Muscle of leg (tissue), 16 donors: ENCODE data around the gene B3GNT3. TPM values are rescaled to one million over a fixed set of nuclear protein-coding genes. Genes with fewer than 3 reads are reported as not detected.
A peak's percentile ranks its signal among the peaks of the same experiment; 100 is the strongest.

ENCODE experiments used
- DNase-seq: peaks from one replicate; pipeline ENCODE4 v3.0.0; 2013
- H3K27ac ChIP-seq: one replicate; pipeline ENCODE4 v1.5.1; 2013; ENCODE audit warnings: mild to moderate bottlenecking, low read length, control low read depth
- H3K27me3 ChIP-seq: one replicate; pipeline ENCODE4 v1.6.1; 2013; ENCODE audit warnings: low read length; ENCODE audit not compliant: control insufficient read depth, insufficient read depth
- H3K36me3 ChIP-seq: one replicate; pipeline ENCODE4 v1.6.1; 2013; ENCODE audit warnings: low read length; ENCODE audit not compliant: control insufficient read depth, insufficient read depth
- H3K4me1 ChIP-seq: one replicate; pipeline ENCODE4 v1.6.1; 2013; ENCODE audit warnings: low read length; ENCODE audit not compliant: control insufficient read depth, insufficient read depth
- H3K4me3 ChIP-seq: one replicate; pipeline ENCODE4 v1.5.1; 2013; ENCODE audit warnings: low read length, control low read depth
- H3K9me3 ChIP-seq: replicated peaks from 2 replicates; pipeline ENCODE4 v1.6.1; 2013; ENCODE audit warnings: low read depth, low read length; ENCODE audit not compliant: control insufficient read depth
- WGBS: methylation state at CpG from one replicate; pipeline ENCODE4 v1.1.5; 2013; ENCODE audit warnings: missing lambda C conversion rate; ENCODE audit not compliant: insufficient coverage; 5-methylcytosine and 5-hydroxymethylcytosine counted together
- long read RNA-seq, 11 donors: transcript quantifications; one replicate each; lab custom pipeline, GENCODE V29; 2026
- polyA plus RNA-seq, 8 donors: library from polyadenylated mRNA; unstranded; fragments of 120-200 nt; gene quantifications; one replicate each; pipeline versions ENCODE4 v1.2.1 to v1.2.3, GENCODE V29; 2013; ENCODE audit warnings: inconsistent platforms in 1 of 8, low replicate concordance in 1 of 8; ENCODE audit not compliant: insufficient read length in 8 of 8, insufficient read depth in 1 of 8
- total RNA-seq: library from RNA; stranded (reverse); fragments of 120-200 nt; gene quantifications from one replicate; pipeline ENCODE4 v1.2.4, GENCODE V29; 2013

B3GNT3 gene
- total RNA-seq (0.04 TPM), polyA plus RNA-seq (1 to 10 TPM in 1 of 8 donors, under 1 TPM in 4, not detected in 3; 0.11 to 3.5 (median 0.64) TPM)
- long read RNA-seq, donor 1, result 0 reads
- long read RNA-seq, donor 2, result 0 reads
- long read RNA-seq, donor 3, result 0 reads
- long read RNA-seq, donor 4, result 0 reads
- long read RNA-seq, donor 5, result 0 reads
- long read RNA-seq, donor 6, result 0 reads
- long read RNA-seq, donor 7, result 0 reads
- long read RNA-seq, donor 8, result 0 reads
- long read RNA-seq, donor 9, result 0 reads
- long read RNA-seq, donor 10, result 0 reads
- long read RNA-seq, donor 11, result 0 reads

GRCh38 chr19:17794731-17795494, at the start of gene B3GNT3:
TSS of gene B3GNT3 (plus strand) at chr19:17795138. CDS start at chr19:17807808, 12,670 bp downstream.
- Histone ChIP-seq H3K9me3 (no peaks in the 10 kb centered on the region), H3K27ac (no peak within 1 kb of the TSS), H3K4me3 (no peak within 1 kb of the TSS), H3K4me1 (no peaks in the 10 kb centered on the region), H3K36me3 (no peaks in the 10 kb centered on the region), H3K27me3 (peaks cover 42% of the 10 kb centered on the region)
- 7% methylated on average over 43 of the region's 50 CpGs for WGBS
- no peak for DNase-seq

- H3K27ac ChIP-seq, result no peak overlapping the region
- WGBS, result 5% methylated on average over 44 of the region's 75 CpGs
- H3K9me3 ChIP-seq, result no peaks in the 10 kb centered on the region
- peak; percentile 94 for DNase-seq
- no peaks in the 10 kb centered on the region for H3K27me3 ChIP-seq
- peaks cover 3% of the 10 kb centered on the region for H3K4me1 ChIP-seq
- H3K4me3 ChIP-seq, result peak overlapping the region; percentile 19
- H3K36me3 ChIP-seq, result no peaks in the 10 kb centered on the region
These were observed 47.5 kb upstream of the B3GNT3 start for GRCh38 chr19:17747205-17748098.

GRCh38 chr19:17748884-17749638, 45.9 kb upstream of the B3GNT3 start:
- WGBS, result 25% methylated on average over 1 of the region's 6 CpGs
- no peaks in the 10 kb centered on the region for H3K36me3 ChIP-seq
- no peak for DNase-seq
- peaks cover 5% of the 10 kb centered on the region for H3K4me1 ChIP-seq
- no peaks in the 10 kb centered on the region for H3K9me3 ChIP-seq
- H3K27me3 ChIP-seq, result no peaks in the 10 kb centered on the region
- no peak overlapping the region for H3K4me3 ChIP-seq
- no peak overlapping the region for H3K27ac ChIP-seq

- Histone ChIP-seq H3K9me3 (no peaks in the 10 kb centered on the region), H3K4me3 (no peak overlapping the region), H3K27ac (no peak overlapping the region), H3K4me1 (peaks cover 5% of the 10 kb centered on the region), H3K36me3 (no peaks in the 10 kb centered on the region), H3K27me3 (no peaks in the 10 kb centered on the region)
- DNase-seq, result no peak
- WGBS, result 24% methylated on average over 2 of the region's 8 CpGs
These were observed 45.0 kb upstream of the B3GNT3 start for GRCh38 chr19:17749912-17750317.

GRCh38 chr19:17751103-17751911, 43.6 kb upstream of the B3GNT3 start, which contains the start of gene FCHO1:
TSS of gene FCHO1 (plus strand) at chr19:17751477. CDS start at chr19:17755165, 3,688 bp downstream.
- WGBS, result 40% methylated on average over 11 of the region's 28 CpGs
- H3K9me3 ChIP-seq, result no peaks in the 10 kb centered on the region
- H3K4me1 ChIP-seq, result peaks cover 14% of the 10 kb centered on the region
- no peaks in the 10 kb centered on the region for H3K27me3 ChIP-seq
- no peaks in the 10 kb centered on the region for H3K36me3 ChIP-seq
- no peak for DNase-seq
- H3K4me3 ChIP-seq, result no peak within 1 kb of the TSS
- H3K27ac ChIP-seq, result no peak within 1 kb of the TSS

GRCh38 chr19:17751912-17752273, 43.0 kb upstream of the B3GNT3 start:
- Histone ChIP-seq H3K36me3 (no peaks in the 10 kb centered on the region), H3K27ac (no peak overlapping the region), H3K4me3 (no peak overlapping the region), H3K4me1 (peaks cover 14% of the 10 kb centered on the region), H3K9me3 (no peaks in the 10 kb centered on the region), H3K27me3 (no peaks in the 10 kb centered on the region)
- WGBS, result no CpG with 5 or more reads among the region's 2 CpGs
- DNase-seq, result no peak

GRCh38 chr19:17752865-17753639, 41.9 kb upstream of the B3GNT3 start:
- WGBS, result 57% methylated on average over 1 of the region's 7 CpGs
- H3K9me3 ChIP-seq, result no peaks in the 10 kb centered on the region
- DNase-seq, result no peak
- no peaks in the 10 kb centered on the region for H3K36me3 ChIP-seq
- peaks cover 14% of the 10 kb centered on the region for H3K4me1 ChIP-seq
- H3K27ac ChIP-seq, result no peak overlapping the region
- no peaks in the 10 kb centered on the region for H3K27me3 ChIP-seq
- H3K4me3 ChIP-seq, result no peak overlapping the region

GRCh38 chr19:17753976-17754375, 41.0 kb upstream of the B3GNT3 start:
- Histone ChIP-seq H3K27ac (no peak overlapping the region), H3K9me3 (no peaks in the 10 kb centered on the region), H3K4me1 (peaks cover 14% of the 10 kb centered on the region), H3K27me3 (no peaks in the 10 kb centered on the region), H3K36me3 (no peaks in the 10 kb centered on the region), H3K4me3 (no peak overlapping the region)
- 64% methylated on average over 9 of the region's 9 CpGs for WGBS
- DNase-seq, result no peak
